HG03442 (cell line): Measurements from ENCODE around the gene POU6F2.

Experiments
- ATAC-seq: cut with Tn5 transposase; IDR thresholded peaks from one replicate; pipeline ENCODE4 v1.9.1; 2021; ENCODE audit warnings: mild to moderate bottlenecking, moderate library complexity; ENCODE audit not compliant: unreplicated experiment

The POU6F2 gene

GRCh38 chr7:39421661-39422060, 444.0 kb downstream of the POU6F2 start:
- no peak for ATAC-seq

GRCh38 chr7:39428221-39428620, 450.5 kb downstream of the POU6F2 start:
- no peak for ATAC-seq

GRCh38 chr7:39429421-39429820, 451.7 kb downstream of the POU6F2 start:
- no peak for ATAC-seq

GRCh38 chr7:39430441-39430840, 452.7 kb downstream of the POU6F2 start:
- ATAC-seq = no peak

GRCh38 chr7:39430909-39431641, 453.4 kb downstream of the POU6F2 start:
- no peak for ATAC-seq

GRCh38 chr7:39432368-39432767, 454.7 kb downstream of the POU6F2 start:
- no peak for ATAC-seq

GRCh38 chr7:39432807-39433416, 455.2 kb downstream of the POU6F2 start:
- ATAC-seq = no peak

GRCh38 chr7:39433550-39433949, 455.8 kb downstream of the POU6F2 start:
- no peak for ATAC-seq

GRCh38 chr7:39434012-39434411, 456.3 kb downstream of the POU6F2 start:
- ATAC-seq = no peak

- no peak for ATAC-seq
Observed at GRCh38 chr7:39446546-39446945, 468.8 kb downstream of the POU6F2 start.

- no peak for ATAC-seq
Observed at GRCh38 chr7:39451901-39452300, 474.2 kb downstream of the POU6F2 start.

- peak; percentile 83 for ATAC-seq
Observed at GRCh38 chr7:39453743-39454355, 476.1 kb downstream of the POU6F2 start.

GRCh38 chr7:39458061-39458745, 480.5 kb downstream of the POU6F2 start:
- no peak for ATAC-seq

GRCh38 chr7:39459636-39460035, 481.9 kb downstream of the POU6F2 start:
- ATAC-seq = no peak

- no peak for ATAC-seq
Observed at GRCh38 chr7:39460486-39460885, 482.8 kb downstream of the POU6F2 start.

GRCh38 chr7:39461263-39461820, 483.6 kb downstream of the POU6F2 start:
- ATAC-seq = no peak

GRCh38 chr7:39463252-39463651, 485.5 kb downstream of the POU6F2 start:
- ATAC-seq = no peak

- peak; percentile 23 for ATAC-seq
Observed at GRCh38 chr7:39464350-39465054, 486.8 kb downstream of the POU6F2 start.

GRCh38 chr7:39465055-39465929, 487.6 kb downstream of the POU6F2 start:
- ATAC-seq = peak; percentile 95

- ATAC-seq = no peak
Observed at GRCh38 chr7:39468261-39468660, 490.6 kb downstream of the POU6F2 start.
